HG02678 (cell line): Measurements from ENCODE around the gene TMEM121.

Experiments used
- ATAC-seq: cut with Tn5 transposase; IDR thresholded peaks from one replicate; pipeline ENCODE4 v1.9.1; 2021; ENCODE audit warnings: mild to moderate bottlenecking, moderate library complexity; ENCODE audit not compliant: unreplicated experiment

Gene TMEM121

DNA sequence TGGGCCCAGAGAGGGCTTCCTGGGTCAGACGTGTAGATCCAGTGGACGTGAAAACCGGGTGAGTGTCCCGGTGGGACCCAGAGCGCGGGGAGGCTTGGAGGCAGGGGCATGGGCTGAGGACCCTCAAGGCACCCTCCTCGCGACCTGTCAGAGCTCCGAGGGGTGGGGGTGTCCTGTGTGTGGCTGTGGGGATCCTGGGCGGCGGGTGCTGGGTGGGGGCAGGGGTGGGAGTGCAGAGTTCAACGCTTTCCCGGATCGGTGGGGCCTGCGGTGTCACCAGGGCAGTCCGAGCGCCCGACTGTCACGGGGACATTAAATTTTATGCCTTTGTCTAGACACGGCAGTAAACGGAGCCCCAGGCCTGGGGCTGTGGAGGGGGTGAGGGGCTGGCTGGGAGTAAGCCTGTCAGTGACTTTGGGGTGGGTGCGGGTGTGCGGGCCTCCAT, 1.0 kb downstream of the TMEM121 start:
- ATAC-seq, result no peak

DNA sequence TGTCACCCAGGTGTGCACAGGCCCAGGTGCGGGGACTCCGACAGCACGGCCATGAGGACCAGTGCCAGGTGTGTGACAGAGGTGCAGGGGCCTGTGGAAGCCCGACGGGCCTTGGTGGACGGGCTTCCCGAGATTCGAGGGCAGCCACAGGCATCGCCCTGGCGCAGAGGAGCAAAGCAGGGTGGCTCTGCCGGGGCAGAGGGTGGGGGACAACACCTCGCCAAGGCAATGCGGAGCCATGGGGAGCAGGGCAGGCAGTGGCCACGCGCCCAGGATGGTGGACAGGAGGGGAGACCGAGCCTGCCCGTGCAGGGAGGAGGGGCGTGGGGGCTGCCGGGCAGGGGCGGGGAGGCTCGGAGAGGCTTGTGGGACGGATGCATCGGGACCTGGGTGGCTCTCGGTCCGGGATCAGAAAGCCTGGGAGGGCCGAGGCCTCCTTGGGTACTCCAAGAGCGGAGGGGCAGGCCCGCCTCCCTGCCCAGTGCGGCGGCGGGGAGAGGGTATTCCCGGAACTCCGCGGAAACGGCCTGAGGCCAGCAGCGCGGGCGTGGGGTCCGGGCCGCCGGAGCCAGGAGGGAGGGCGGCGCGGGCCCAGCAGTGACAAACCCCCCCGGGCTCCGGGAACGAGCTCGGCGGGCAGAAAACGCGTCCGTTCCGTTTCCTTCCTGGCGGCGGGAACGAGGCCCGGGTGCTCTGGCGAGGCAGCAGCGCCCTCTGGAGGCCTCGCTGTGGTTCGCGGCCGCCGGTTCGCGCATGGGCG, 1.6 kb downstream of the TMEM121 start:
- ATAC-seq, result no peak

DNA sequence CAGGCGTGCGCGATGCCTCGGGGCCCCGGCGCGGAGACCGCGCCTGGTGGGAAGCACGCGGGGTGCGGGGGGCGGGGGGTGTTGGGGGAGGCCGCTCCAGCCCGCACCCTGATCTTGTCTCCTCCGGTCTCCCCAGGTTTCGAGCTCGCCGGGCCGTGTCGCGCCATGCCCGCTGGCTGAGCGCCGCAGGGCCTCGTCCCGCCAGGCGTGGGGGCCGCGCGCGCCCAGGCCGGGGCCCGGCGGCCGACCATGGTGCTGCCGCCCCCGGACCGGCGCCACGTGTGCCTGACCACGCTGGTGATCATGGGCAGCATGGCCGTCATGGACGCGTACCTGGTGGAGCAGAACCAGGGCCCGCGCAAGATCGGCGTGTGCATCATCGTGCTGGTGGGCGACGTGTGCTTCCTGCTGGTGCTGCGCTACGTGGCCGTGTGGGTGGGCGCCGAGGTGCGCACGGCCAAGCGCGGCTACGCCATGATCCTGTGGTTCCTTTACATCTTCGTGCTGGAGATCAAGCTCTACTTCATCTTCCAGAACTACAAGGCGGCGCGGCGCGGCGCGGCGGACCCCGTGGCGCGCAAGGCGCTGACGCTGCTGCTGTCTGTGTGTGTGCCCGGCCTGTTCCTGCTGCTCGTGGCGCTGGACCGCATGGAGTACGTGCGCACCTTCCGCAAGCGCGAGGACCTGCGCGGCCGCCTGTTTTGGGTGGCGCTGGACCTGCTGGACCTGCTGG, 2.4 kb downstream of the TMEM121 start:
- ATAC-seq, result no peak

DNA sequence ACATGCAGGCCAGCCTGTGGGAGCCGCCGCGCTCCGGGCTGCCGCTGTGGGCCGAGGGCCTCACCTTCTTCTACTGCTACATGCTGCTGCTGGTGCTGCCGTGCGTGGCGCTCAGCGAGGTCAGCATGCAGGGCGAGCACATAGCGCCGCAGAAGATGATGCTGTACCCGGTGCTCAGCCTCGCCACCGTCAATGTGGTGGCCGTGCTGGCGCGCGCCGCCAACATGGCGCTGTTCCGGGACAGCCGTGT, 2.9 kb downstream of the TMEM121 start:
- ATAC-seq, result no peak

DNA sequence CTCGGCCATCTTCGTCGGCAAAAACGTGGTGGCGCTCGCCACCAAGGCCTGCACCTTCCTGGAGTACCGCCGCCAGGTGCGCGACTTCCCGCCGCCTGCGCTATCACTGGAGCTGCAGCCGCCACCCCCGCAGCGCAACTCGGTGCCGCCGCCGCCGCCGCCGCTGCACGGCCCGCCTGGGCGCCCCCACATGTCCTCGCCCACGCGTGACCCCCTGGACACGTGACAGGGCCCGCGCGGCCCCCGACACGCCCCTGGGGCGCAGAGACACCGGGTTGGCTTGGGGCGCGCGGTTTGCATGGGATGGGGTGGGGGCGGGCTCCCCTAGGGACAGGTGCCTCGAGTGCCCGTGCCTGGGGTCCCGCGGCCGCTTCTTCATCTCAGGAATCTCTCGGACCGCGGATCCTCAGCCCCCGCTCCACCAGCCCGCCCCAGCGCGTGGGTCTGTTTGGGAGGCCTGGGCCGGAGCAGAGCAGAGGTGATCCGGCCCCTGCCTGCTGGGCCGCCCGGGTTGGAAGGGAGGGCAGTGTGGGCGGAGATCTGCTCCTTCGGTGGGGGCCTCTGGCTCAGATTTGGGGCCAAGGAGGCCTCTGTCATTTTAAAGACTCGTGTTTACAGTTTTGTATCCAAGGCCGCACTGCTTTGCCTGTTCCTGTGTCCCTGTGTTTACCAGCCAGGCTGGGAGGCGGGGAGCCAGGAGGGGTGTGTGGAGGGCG, 3.3 kb downstream of the TMEM121 start:
- ATAC-seq, result no peak

DNA sequence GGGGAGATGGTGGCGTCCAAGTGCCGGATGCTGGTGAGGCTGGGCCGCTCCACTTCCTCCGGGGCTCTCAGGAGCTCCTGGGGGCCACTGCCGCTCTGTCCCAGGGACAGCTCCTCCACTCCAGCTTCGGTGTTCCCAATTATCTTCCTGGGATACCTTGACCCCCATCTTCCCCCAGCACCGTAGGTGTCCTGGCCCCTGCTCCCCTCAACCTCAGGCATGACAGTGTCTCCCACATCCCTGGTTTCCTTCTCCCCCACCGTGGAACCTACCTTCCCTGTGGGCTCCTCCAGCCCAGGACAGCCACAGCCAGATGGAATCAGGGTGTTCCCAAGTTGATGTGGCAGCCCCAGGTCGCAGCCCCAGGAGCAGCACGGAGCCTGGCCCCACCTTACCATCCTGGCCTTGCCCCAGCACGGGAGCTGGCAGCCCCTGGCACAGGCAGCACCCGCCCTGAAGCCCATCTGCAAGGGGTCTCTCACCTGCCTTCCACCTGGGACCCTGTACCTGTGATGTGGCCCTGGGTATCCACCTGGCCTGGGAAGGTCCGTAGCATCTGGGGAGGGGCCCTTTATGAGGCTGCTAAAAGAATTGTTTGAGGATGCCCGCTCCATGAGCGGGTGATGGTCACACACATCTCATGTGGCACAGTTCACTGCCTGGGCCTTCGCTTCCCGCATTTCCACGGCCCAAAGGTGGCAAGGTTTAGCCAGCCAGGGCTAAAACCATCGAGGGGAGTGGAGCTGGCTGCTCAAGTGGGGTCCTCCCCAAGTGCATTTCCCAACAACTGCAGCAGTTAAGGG, 4.1 kb downstream of the TMEM121 start:
- no peak for ATAC-seq

DNA sequence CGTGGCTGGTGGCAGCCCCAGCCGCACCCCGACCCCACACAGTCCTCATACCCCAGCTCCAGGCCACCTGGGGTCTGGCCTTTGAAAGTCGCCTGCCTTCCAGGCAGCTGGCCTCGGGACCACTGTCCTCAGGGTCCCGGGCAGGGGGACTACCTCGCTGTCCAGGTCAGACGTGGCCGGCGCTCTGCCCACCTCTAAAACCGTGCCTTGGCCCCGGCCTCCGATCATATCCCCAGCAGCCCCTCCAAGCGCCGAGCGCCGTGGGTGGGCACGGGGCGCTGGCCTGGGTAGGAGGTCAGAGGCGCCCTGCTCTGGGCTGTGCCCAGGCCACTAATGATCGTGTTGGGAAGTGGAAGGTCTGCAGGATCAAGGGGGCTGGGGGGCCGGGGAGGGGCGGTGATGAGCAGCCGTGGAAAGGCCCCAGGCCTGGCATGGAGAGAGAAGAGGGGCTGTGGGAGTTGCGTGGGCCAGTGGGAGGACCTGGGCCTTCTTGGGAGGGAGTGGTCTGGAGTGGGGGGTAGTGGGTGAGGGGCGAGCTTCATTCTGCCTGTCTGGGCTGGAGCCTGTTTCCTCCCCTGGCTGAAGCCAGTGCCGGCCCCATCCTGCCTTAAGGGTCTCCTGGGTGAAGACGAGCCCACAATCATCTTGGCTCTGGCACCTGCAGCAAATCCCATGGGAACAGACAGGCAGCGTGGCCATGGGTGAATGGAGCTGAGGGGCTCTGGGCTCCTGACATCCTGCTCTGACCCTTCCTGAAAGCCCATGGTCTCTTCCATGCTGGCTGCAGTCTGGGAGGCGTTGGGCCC, 4.9 kb downstream of the TMEM121 start:
- no peak for ATAC-seq

DNA sequence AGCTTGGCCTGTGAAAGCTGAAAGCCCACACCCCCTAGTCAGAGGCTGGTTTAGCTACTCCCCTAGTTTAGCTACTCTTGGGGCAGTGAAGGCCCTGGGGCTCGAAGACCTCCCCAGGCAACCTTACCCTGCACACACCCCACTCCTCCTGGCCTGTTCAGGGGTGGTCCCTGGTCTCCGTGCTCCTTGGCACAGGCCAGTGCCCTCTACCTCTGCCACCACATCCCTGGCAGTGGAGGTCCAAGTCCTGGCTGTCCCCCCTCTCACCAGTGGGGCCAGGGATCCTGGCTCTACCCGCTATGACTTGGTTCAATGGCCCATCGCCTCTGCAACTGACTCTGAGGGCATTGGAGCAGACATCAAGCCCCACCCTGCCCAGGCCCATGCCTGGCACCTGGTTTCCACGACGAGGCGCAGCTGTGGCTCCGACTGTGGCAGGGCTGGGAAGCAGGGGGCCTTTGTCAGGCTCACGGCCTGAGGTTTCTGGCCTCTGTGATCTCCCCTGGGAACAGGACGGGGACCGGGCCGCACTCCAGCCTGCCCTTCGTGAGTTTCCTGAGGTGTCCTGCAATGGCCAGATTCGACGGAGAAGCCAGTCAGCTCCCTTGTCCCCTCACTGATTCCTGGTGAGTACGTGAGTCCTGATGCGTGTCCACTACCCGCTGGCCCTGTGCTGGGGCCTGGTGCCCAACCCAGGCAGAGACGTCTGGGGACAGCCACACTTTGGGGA, 5.7 kb downstream of the TMEM121 start:
- ATAC-seq, result no peak

DNA sequence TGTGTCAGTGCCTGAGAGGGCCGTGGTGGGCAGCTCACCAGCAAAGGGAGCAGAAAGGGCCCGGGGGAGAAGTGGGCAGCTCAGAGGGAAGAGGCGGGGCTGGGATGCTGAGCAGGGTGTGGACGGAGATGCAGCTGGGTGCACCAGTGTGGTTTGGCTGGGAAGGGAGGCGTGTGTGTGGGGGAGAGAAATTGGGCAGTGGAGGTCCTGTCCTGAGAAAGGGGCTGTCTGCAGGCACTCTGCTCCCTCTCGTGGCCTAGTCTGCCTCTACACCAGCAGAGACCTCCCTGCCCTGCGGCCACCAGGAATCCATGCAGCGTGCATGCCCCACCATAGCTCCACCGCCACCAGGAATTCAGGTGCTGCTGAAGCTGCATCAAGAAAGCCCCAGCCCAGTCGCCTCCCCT, 6.4 kb downstream of the TMEM121 start:
- ATAC-seq, result no peak

DNA sequence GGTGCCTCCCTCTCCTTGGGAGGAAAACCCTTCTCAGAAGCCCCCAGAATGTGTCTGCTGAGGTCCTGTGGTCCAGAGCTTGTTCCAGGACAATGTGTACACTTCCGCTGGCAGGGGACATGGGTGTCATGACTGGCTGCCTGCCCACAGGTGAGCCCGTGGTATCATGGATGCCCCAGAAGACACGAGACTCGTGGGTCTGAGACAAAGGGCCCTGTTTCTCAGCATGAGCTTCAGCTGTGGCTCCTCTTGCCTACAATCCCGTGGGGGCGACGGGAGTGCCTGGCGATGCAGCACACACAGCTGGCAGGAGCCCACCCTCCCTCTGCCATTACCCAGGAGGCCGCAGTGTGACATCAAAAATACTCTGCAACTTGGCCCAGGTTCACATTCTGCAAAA, 7.0 kb downstream of the TMEM121 start:
- ATAC-seq, result no peak

DNA sequence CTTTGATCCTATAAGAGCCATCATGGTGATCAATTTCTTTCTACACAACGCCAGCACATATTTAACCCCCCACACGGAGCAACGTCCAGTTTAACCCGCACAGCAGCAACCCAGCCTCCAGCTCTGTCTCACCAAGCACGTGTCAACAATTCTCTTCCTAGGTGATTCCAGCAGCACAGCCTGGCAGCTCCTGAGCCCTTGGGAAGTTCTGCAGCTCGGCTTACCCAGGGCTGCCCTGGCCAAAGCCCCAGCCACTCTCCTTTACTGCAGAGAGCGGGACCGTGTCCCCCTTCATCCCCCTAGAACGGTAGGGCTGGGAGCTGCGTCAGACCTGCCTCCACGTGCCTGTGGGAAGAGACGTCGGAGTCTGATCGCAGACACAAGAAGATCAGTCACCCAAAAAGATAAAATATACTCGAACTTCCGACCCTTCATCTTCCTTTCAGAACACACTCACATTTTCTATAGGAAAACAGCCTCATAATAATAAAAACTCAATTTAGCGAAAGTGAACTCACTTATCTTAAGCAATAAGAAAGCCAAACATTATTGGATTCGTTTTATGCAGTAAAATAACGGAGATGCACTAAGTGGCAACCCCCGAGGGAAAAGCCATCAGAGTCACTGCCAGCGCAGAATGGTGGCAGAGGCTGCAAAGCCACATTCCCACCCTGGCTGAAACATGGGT, 7.6 kb downstream of the TMEM121 start:
- no peak for ATAC-seq

DNA sequence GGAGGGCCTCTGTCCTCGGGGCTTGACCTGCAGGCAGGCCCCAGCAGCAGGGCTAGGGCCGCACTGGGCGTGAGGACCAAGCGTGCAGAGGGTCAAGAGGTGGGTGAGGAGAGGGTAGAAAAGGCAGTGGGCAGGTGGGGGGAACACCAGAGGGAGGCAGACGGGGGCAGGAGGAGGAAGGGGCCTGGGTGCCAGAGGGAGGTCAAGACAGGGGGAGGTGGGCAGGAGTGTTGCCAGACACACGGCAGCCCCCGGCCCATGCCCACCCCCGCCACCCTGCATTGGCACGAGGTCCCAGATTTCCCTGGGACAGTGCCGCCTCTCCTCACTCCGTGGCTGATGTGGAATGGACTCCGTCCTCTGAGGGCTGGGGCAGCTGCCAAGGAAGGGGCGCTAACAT, 8.2 kb downstream of the TMEM121 start:
- no peak for ATAC-seq

DNA sequence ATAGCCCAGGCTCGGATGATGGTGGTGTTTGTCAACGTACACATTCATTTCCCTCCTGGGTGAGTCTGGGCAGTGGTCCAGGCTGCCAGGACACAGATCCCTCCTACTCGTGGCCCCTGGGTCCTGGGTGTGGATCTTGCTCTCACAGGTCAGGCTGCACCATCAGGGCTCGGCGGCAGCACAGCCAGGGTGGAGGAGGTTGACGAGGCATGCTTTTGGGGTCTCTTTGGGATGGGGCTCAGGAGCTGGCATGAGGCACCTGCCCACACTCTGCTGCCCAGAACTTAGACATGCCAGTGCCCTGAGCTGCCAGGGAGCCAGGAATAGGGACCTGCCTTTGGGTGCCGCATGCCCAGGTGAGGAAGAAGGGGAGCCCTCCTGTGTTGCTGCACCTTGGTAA, 9.7 kb downstream of the TMEM121 start:
- ATAC-seq, result no peak

DNA sequence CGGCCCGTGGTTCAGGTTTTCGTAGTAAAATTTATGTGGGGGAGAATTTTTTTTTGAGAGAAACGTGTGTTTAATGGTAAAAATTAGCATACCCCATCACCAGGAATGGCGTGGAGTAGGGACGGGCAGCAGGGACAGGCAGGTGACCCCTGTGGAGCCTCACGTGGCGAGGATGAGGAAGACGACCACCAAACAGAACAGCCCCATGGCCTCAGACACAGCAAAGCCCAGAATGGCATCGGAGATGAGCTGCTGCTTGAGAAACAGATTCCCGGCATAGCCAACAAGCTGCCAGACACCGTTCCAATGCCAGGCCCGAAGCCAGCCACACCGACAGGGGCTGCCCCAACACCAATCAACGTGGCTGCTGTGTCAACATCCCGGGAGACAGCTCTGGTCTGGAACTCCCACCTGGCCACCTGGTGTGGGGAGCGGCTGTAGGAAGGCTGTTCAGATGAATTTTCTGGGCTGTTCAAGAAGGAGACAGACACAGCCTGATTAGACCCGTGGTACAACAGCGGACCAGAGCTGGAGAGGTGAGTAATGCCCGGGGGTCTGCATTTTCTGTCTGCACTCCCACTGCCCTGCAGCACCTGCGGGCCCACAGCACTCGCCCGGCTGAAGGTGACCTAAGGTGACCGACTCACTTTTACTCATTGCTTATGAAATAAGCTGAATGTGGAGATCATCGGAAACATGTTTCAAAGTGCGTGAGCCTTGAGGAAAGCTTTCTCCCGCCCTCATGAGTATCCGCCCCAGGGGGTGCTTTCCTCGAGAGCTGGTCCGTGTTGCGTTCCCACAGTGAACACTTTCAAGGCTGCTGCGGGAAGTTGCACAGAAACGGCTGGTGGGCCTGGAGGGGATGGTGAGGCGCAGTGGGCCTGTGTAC, 10.6 kb downstream of the TMEM121 start:
- ATAC-seq, result no peak

DNA sequence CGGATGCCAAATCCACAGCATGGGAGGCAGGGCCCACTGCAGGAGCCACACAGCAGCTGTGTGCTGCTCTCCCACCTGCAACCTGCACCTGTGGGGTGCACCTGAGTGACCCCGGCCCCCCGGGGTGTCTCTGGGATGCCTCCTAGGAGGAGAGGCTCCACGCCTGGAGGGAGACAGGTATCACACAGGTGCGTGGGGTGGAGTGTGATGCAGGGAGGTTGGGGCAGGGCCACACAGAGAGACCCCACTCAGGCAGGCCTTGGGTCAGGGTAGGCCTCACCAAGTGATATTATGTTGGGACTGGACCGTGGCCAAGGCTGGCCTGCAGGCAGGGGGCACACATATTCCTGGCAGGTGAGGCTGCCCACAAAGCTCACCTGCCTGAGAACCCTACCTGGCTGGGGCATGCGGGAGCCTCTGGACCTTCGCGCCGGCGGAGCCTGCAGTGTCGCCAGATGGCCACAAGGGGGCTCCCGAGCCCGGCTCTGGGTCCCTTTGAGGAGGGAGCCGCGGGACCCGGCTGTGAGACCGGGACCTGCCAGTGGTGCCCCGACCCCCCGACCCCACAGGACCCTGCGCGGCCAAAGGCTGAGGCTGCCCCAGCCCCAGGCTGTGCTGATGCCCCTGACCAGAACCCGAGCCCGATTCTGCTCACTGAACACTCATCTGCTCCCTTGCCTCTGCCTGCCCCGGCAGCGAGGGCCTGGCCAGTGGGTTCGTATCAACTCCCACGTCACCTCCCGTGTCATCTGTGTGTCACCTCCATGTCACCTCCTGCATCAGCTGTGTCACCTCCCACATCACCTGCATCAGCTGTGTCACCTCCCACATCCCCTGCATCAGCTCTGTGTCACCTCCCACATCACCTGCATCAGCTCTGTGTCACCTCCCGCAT, 11.4 kb downstream of the TMEM121 start:
- no peak for ATAC-seq

DNA sequence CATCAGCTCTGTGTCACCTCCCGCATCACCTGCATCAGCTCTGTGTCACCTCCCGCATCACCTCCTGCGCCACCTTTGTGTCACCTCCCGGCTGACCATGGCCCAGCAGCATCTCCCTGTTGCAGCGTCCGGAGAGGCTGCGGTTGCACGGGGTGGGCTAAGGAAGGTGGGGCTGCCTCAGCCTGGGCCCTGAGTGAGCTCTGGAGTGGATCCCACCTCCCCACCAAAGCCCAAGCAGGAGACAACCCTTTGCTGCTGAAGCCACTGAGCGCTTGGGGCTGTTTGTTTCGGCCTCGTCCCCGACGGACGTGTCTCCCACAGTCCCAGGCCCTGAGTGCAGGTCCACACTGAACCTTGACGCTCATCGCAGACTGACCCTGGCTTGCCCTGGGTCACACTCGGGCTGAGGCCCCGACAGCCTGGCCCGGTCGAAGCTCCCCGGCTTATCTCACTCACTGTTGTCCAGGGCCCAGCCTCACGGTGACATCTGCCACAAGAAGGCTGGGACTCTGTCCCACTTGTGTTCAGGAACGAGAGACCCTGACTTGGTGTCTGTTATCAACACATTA, 12.2 kb downstream of the TMEM121 start:
- no peak for ATAC-seq

DNA sequence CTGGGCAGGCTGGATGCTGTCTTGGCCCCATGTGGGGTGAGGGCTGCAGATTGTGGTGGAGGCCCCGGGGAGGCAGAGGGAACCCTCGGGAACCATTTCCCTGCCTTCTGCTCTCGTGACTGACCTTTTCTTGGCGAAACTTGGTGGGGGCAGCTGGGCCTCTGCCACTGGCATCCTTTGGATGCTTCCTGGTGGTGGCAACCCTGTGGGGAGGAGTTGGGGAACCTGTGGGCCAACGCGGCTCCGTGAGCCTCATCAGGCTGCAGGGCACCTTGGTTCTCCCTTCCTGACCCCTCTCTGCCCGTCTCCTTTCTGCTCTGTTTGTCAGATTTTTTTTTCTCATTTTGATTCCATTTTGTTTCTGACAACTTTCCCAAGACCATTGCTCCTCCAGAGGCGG, 14.4 kb downstream of the TMEM121 start:
- no peak for ATAC-seq
